WERI-Rb-1 (cell line): Measurements from ENCODE around the gene PRAF2.

ENCODE experiments used
- DNase-seq: peaks from one replicate; pipeline ENCODE4 v3.0.0-alpha.2; 2020
- H3K27ac ChIP-seq: fragments of 250-450 bp; sonication (Bioruptor Pico); 2 replicates; pipeline ENCODE4 v1.5.1; 2020; ENCODE audit warnings: mild to moderate bottlenecking, moderate library complexity
- H3K27me3 ChIP-seq: fragments of 250-450 bp; sonication (Bioruptor Pico); 2 replicates; pipeline ENCODE4 v1.5.1; 2021; ENCODE audit warnings: mild to moderate bottlenecking, low read depth, moderate library complexity; ENCODE audit not compliant: insufficient read depth, severe bottlenecking
- H3K36me3 ChIP-seq: fragments of 250-450 bp; sonication (Bioruptor Pico); 2 replicates; pipeline ENCODE4 v1.5.1; 2020; ENCODE audit warnings: mild to moderate bottlenecking, moderate library complexity
- H3K4me3 ChIP-seq: 2 replicates; pipeline ENCODE4 v1.5.1; 2011; ENCODE audit warnings: low read depth, mild to moderate bottlenecking, control low read depth, low read length
- H3K9me3 ChIP-seq: fragments of 250-450 bp; sonication (Bioruptor Pico); 2 replicates; pipeline ENCODE4 v1.5.1; 2021; ENCODE audit warnings: mild to moderate bottlenecking, moderate library complexity; ENCODE audit not compliant: severe bottlenecking
- TF ChIP-seq, protein P1 (sequence below): IDR thresholded peaks from 2 replicates; pipeline ENCODE4 v1.5.1; 2011; ENCODE audit warnings: low read depth, mild to moderate bottlenecking, control low read depth, inconsistent platforms, low read length

Gene PRAF2

DNA sequence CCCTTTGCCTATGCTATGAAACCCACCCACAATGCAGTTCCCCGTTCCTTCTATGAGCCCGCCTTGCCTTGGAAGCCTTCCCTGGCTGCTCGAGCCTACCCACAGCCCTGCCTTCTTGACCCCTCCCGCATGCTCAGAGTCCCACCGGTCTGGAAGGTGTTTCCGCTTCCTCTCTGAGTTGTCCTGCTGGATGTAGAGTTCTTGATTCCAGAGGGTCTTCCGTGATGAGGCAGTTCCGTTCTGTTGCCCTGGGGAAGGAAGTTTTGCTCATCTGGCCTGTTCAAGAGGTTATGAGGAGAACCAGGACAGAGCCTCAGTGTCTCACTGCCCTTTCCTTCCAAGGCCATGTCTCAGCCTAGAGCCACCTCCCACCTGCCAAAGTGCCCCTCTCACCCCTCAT lies 42.3 kb upstream of the PRAF2 start:
- Histone ChIP-seq H3K27ac (no peak overlapping the region), H3K27me3 (peaks cover 8% of the 10 kb centered on the region), H3K9me3 (no peaks in the 10 kb centered on the region), H3K4me3 (no peak overlapping the region), H3K36me3 (peaks cover 6% of the 10 kb centered on the region)
- DNase-seq: no peak
- TF ChIP-seq, protein P1, sequence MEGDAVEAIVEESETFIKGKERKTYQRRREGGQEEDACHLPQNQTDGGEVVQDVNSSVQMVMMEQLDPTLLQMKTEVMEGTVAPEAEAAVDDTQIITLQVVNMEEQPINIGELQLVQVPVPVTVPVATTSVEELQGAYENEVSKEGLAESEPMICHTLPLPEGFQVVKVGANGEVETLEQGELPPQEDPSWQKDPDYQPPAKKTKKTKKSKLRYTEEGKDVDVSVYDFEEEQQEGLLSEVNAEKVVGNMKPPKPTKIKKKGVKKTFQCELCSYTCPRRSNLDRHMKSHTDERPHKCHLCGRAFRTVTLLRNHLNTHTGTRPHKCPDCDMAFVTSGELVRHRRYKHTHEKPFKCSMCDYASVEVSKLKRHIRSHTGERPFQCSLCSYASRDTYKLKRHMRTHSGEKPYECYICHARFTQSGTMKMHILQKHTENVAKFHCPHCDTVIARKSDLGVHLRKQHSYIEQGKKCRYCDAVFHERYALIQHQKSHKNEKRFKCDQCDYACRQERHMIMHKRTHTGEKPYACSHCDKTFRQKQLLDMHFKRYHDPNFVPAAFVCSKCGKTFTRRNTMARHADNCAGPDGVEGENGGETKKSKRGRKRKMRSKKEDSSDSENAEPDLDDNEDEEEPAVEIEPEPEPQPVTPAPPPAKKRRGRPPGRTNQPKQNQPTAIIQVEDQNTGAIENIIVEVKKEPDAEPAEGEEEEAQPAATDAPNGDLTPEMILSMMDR: no peak

- H3K36me3 ChIP-seq: peaks cover 13% of the 10 kb centered on the region
- H3K4me3 ChIP-seq: no peak overlapping the region
- no peaks in the 10 kb centered on the region for H3K9me3 ChIP-seq
- H3K27ac ChIP-seq: no peak overlapping the region
- peaks cover 6% of the 10 kb centered on the region for H3K27me3 ChIP-seq
- no peak for DNase-seq
- TF ChIP-seq, protein P1: no peak
Measured at GRCh38 chrX:49111791-49112190, 38.0 kb upstream of the PRAF2 start.

DNA sequence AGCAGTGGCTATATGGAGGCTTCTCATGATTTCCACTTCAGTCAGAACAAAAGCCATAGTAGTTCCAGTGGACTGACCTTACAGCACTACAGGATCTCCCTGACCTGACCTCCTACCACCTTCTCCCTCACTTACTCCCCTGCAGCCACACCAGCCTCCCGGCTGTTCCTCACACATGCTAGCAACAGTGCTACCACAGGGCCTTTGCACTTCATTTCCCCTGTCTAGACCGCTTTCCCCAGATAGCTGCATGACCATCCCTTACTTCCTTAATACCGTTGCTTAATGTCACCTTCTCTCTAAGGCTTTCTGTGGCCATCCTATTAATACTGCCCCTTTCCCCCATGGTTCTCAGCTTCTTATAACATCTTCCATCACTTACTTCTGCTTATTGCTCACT lies 36.6 kb upstream of the PRAF2 start:
- no peak overlapping the region for H3K4me3 ChIP-seq
- H3K27ac ChIP-seq: no peak overlapping the region
- TF ChIP-seq, protein P1: no peak
- DNase-seq: no peak
- H3K9me3 ChIP-seq: no peaks in the 10 kb centered on the region
- H3K36me3 ChIP-seq: peaks cover 7% of the 10 kb centered on the region; the same call in 1 of the 2 replicates
- peaks cover 6% of the 10 kb centered on the region for H3K27me3 ChIP-seq

- H3K9me3 ChIP-seq: no peaks in the 10 kb centered on the region
- DNase-seq: no peak
- TF ChIP-seq, protein P1: no peak
- no peak overlapping the region for H3K27ac ChIP-seq
- H3K4me3 ChIP-seq: no peak overlapping the region
- H3K36me3 ChIP-seq: peaks cover 7% of the 10 kb centered on the region; the same call in 1 of the 2 replicates
- peaks cover under 1% of the 10 kb centered on the region for H3K27me3 ChIP-seq
Measured at GRCh38 chrX:49108641-49109040, 34.8 kb upstream of the PRAF2 start.

DNA sequence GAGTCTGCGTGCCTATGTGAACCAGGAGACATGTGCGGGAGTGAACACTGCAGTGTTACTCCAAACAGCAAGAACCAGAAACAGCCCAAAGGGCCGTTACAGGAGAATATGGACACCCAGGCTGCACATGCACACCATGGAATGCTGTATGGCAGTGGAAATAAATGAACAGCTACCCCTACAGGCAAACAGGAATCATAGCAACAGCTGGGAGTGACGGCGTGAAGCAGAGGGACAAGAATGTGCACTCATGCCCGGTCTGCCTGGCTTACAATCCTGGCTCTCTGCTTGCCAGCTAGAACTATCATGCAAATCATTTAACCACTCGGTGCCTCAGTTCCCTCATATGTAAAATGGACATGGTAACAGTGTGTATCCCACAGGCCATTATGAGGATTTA lies 33.1 kb upstream of the PRAF2 start:
- H3K9me3 ChIP-seq: no peaks in the 10 kb centered on the region
- peak; percentile 40 for DNase-seq
- H3K4me3 ChIP-seq: no peak overlapping the region
- peaks cover 7% of the 10 kb centered on the region; the same call in 1 of the 2 replicates for H3K36me3 ChIP-seq
- H3K27me3 ChIP-seq: no peaks in the 10 kb centered on the region
- TF ChIP-seq, protein P1: peak; percentile 78
- H3K27ac ChIP-seq: no peak overlapping the region

DNA sequence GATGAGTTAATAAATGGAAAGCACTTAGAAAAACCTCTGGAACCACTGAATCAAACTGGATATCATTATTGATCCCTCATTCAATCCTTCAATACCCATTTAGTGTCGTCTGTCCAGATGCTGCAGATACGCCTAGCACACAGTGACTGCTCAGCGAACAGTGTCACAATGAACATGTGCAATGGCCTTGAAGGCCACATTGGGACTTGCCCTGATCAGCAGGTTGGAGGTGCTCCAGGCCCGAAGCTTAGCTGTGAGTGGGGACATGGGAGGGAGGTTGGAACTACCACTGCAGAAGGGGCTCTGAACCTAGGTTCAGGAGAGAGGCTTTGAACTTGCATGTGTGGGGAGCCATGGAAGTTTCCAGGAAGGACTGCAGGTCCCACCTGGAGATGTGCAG lies 32.5 kb upstream of the PRAF2 start:
- H3K4me3 ChIP-seq: no peak overlapping the region
- no peaks in the 10 kb centered on the region for H3K27me3 ChIP-seq
- no peak for DNase-seq
- no peak overlapping the region for H3K27ac ChIP-seq
- no peaks in the 10 kb centered on the region for H3K9me3 ChIP-seq
- peaks cover 7% of the 10 kb centered on the region; the same call in 1 of the 2 replicates for H3K36me3 ChIP-seq
- TF ChIP-seq, protein P1: no peak
